ENCODE results near the gene GDPD3.

DNA sequence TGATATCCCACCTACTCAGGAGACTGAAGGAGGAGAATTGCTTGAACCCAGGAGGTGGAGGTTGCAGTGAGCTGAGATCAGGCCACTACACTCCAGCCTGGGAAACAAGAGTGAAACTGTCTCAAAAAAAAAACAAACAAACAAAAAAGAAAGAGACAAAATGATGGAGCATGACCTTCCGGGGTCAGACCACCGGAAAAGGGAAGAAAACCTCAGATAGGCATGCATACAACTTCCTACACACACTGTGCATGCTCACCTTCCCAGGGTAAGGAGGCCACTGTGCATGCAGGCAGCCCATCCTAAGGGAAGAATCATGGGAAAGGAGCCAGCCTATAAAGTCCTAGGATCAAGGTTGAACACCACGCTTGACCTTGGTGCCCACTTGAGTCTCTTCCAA, 19.3 kb upstream of the GDPD3 start:
- TF ChIP-seq SP1 (IDR thresholded peaks at IDR 0.05; ENCODE audit: low read depth, low read length) (no peak), JUND (IDR thresholded peaks at IDR 0.05; ENCODE audit: low read depth, low read length) (no peak), CREB1 (IDR thresholded peaks at IDR 0.05; ENCODE audit: low read depth) (no peak), DPF2 (IDR thresholded peaks at IDR 0.05) (no peak)
- TF ChIP-seq, protein P1, sequence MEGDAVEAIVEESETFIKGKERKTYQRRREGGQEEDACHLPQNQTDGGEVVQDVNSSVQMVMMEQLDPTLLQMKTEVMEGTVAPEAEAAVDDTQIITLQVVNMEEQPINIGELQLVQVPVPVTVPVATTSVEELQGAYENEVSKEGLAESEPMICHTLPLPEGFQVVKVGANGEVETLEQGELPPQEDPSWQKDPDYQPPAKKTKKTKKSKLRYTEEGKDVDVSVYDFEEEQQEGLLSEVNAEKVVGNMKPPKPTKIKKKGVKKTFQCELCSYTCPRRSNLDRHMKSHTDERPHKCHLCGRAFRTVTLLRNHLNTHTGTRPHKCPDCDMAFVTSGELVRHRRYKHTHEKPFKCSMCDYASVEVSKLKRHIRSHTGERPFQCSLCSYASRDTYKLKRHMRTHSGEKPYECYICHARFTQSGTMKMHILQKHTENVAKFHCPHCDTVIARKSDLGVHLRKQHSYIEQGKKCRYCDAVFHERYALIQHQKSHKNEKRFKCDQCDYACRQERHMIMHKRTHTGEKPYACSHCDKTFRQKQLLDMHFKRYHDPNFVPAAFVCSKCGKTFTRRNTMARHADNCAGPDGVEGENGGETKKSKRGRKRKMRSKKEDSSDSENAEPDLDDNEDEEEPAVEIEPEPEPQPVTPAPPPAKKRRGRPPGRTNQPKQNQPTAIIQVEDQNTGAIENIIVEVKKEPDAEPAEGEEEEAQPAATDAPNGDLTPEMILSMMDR (IDR thresholded peaks at IDR 0.05 in 2 of 3, conservative IDR thresholded peaks at IDR 0.05 in 1 of 3; ENCODE audit: control insufficient read depth in 2 of 3, extremely low read depth in 1 of 3, insufficient read depth in 1 of 3, low read depth in 3 of 3, low read length in 3 of 3) = no peak
- TF ChIP-seq, protein P2, sequence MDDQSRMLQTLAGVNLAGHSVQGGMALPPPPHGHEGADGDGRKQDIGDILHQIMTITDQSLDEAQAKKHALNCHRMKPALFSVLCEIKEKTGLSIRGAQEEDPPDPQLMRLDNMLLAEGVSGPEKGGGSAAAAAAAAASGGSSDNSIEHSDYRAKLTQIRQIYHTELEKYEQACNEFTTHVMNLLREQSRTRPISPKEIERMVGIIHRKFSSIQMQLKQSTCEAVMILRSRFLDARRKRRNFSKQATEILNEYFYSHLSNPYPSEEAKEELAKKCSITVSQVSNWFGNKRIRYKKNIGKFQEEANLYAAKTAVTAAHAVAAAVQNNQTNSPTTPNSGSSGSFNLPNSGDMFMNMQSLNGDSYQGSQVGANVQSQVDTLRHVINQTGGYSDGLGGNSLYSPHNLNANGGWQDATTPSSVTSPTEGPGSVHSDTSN (IDR thresholded peaks at IDR 0.05; ENCODE audit: insufficient replicate concordance, low read depth, low read length) = no peak
